ENCODE data around the gene IRX4.

The IRX4 gene

GRCh38 chr5:1901061-1901460 lies 18.3 kb upstream of the IRX4 start:
- Histone ChIP-seq H2AFZ (ENCODE audit: low read depth) (no peak overlapping the region), H3K27ac (no peak overlapping the region), H4K20me1 (ENCODE audit: insufficient read depth) (no peaks in the 10 kb centered on the region), H3K36me3 (ENCODE audit: insufficient read depth) (no peaks in the 10 kb centered on the region), H3K4me1 (ENCODE audit: low read depth, poor library complexity, severe bottlenecking) (no peaks in the 10 kb centered on the region), H3K27me3 (ENCODE audit: insufficient read depth, low read depth) (no peaks in the 10 kb centered on the region), H3K9ac (no peak overlapping the region), H3K4me3 (IDR thresholded peaks at IDR 0.05; ENCODE audit: insufficient read depth, low read depth, low read length) (no peak overlapping the region), H3K79me2 (ENCODE audit: insufficient read depth, low read depth) (no peaks in the 10 kb centered on the region), H3K4me2 (no peak overlapping the region)
- TF ChIP-seq, protein P1, sequence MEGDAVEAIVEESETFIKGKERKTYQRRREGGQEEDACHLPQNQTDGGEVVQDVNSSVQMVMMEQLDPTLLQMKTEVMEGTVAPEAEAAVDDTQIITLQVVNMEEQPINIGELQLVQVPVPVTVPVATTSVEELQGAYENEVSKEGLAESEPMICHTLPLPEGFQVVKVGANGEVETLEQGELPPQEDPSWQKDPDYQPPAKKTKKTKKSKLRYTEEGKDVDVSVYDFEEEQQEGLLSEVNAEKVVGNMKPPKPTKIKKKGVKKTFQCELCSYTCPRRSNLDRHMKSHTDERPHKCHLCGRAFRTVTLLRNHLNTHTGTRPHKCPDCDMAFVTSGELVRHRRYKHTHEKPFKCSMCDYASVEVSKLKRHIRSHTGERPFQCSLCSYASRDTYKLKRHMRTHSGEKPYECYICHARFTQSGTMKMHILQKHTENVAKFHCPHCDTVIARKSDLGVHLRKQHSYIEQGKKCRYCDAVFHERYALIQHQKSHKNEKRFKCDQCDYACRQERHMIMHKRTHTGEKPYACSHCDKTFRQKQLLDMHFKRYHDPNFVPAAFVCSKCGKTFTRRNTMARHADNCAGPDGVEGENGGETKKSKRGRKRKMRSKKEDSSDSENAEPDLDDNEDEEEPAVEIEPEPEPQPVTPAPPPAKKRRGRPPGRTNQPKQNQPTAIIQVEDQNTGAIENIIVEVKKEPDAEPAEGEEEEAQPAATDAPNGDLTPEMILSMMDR (conservative IDR thresholded peaks at IDR 0.05; ENCODE audit: low read depth, low read length), result no peak

DNA sequence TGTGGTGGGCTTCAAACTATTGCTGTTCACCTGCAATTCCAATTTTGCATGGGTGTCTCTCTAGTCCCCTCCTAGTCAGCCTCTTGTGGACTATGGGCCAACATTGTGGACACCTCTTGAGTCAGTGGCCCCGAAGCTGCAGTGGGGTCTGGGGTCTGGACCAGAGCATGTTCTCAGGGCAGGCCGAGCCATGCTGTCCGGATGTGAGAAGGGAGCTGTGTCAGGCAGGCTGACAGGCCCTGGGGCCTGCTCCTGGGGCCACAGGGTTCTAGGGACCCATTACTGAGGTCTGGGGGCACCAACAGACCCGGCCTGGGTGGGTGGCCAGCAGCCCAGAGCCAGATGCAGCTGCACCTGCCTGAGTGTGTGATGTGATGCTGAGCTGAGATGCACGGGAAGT lies 16.5 kb upstream of the IRX4 start:
- Histone ChIP-seq H3K79me2 (ENCODE audit: insufficient read depth, low read depth) (no peaks in the 10 kb centered on the region), H3K27me3 (ENCODE audit: insufficient read depth, low read depth) (no peaks in the 10 kb centered on the region), H4K20me1 (ENCODE audit: insufficient read depth) (no peaks in the 10 kb centered on the region), H3K4me1 (ENCODE audit: low read depth, poor library complexity, severe bottlenecking) (no peaks in the 10 kb centered on the region), H2AFZ (ENCODE audit: low read depth) (no peak overlapping the region), H3K9ac (no peak overlapping the region), H3K4me2 (no peak overlapping the region), H3K36me3 (ENCODE audit: insufficient read depth) (no peaks in the 10 kb centered on the region), H3K4me3 (IDR thresholded peaks at IDR 0.05; ENCODE audit: insufficient read depth, low read depth, low read length) (no peak overlapping the region), H3K27ac (no peak overlapping the region)
- TF ChIP-seq, protein P1 (conservative IDR thresholded peaks at IDR 0.05; ENCODE audit: low read depth, low read length), result no peak

GRCh38 chr5:1897816-1898450 lies 15.2 kb upstream of the IRX4 start:
- no peaks in the 10 kb centered on the region for H4K20me1 ChIP-seq (ENCODE audit: insufficient read depth)
- no peak overlapping the region for H3K9ac ChIP-seq
- H3K4me3 ChIP-seq (IDR thresholded peaks at IDR 0.05; ENCODE audit: insufficient read depth, low read depth, low read length), result no peak overlapping the region
- TF ChIP-seq, protein P1 (conservative IDR thresholded peaks at IDR 0.05; ENCODE audit: low read depth, low read length), result no peak
- no peaks in the 10 kb centered on the region for H3K79me2 ChIP-seq (ENCODE audit: insufficient read depth, low read depth)
- no peaks in the 10 kb centered on the region for H3K4me1 ChIP-seq (ENCODE audit: low read depth, poor library complexity, severe bottlenecking)
- H2AFZ ChIP-seq (ENCODE audit: low read depth), result no peak overlapping the region
- peaks cover 5% of the 10 kb centered on the region; the same call in 1 of the 2 replicates for H3K27me3 ChIP-seq (ENCODE audit: insufficient read depth, low read depth)
- no peak overlapping the region for H3K4me2 ChIP-seq
- H3K36me3 ChIP-seq (ENCODE audit: insufficient read depth), result no peaks in the 10 kb centered on the region
- no peak overlapping the region for H3K27ac ChIP-seq

DNA sequence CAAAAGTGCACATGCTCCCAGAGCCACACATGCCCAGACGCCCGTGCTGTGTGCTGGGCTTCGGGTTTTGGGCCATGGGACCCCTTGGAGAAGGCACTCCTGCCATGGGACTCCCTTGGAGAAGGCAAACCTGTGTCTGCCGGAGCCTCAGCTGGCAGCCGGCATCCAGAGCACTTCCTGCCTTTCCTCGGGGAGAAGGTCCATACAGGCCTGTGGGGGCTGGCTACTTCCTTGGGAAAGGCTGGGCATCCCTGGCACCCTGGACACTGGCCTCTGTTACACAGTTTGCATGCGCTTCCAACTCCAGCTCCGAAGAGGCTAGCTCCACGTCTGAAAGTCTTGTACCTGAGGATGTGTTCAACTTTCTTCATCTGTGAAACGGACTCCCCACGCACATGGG lies 14.7 kb upstream of the IRX4 start:
- TF ChIP-seq, protein P1 (conservative IDR thresholded peaks at IDR 0.05; ENCODE audit: low read depth, low read length), result no peak
- Histone ChIP-seq H3K9ac (no peak overlapping the region), H3K4me2 (no peak overlapping the region), H3K27ac (no peak overlapping the region), H3K79me2 (ENCODE audit: insufficient read depth, low read depth) (no peaks in the 10 kb centered on the region), H4K20me1 (ENCODE audit: insufficient read depth) (no peaks in the 10 kb centered on the region), H3K27me3 (ENCODE audit: insufficient read depth, low read depth) (peaks cover 5% of the 10 kb centered on the region; the same call in 1 of the 2 replicates), H3K4me1 (ENCODE audit: low read depth, poor library complexity, severe bottlenecking) (no peaks in the 10 kb centered on the region), H3K36me3 (ENCODE audit: insufficient read depth) (no peaks in the 10 kb centered on the region), H2AFZ (ENCODE audit: low read depth) (no peak overlapping the region), H3K4me3 (IDR thresholded peaks at IDR 0.05; ENCODE audit: insufficient read depth, low read depth, low read length) (no peak overlapping the region)

All from KMS-11 (cell line).